ENCODE results near the gene CFDP1. TPM values are rescaled to one million over a fixed set of nuclear protein-coding genes. Genes with fewer than 3 reads are reported as not detected.

The CFDP1 gene
- total RNA-seq, 1 donor, result 41.3 TPM

DNA sequence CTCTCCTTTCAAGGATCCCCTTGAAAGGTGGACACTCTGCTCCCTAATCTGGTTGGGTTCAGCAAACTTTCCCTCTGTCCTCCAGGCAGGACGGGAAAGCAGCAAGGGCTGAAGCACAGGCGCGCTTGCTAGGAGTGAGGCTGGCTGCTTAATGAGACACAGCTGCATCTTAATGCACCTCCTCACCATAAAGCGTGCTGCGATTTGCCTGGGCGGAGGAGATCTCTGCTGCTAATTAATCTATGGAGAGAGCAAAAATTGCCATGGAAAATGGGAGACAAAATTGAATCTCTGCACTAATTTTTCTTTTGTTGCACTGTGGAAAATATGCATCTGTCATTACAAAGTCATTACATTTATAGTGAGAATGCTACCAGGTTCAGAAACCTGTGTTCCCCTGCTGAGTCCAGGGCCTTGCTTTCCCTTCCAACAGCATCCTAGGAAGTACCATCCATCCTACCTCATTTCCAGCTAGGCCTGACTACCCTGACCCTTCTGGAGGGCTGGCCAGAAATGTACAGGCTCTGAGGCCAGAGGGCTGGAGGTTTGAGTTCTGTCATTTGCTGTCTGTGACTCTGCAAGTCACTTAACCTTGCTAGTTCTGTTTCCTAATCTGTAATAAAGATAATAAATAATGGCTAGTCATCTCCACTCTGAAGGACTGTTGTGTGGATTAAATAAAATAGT is 138.4 kb downstream of the CFDP1 start:
- Histone ChIP-seq H3K4me1 (ENCODE audit: insufficient read depth, low read length) (no peaks in the 10 kb centered on the region), H3K27me3 (ENCODE audit: insufficient read depth, low read length) (no peaks in the 10 kb centered on the region), H3K27ac (ENCODE audit: low read depth, low read length) (no peak overlapping the region), H2AFZ (ENCODE audit: low read length) (no peak overlapping the region), H3K9me3 (ENCODE audit: low read depth, low read length) (no peaks in the 10 kb centered on the region), H3K4me3 (ENCODE audit: insufficient read depth, low read length) (no peak overlapping the region), H3K4me2 (ENCODE audit: insufficient read depth, low read length) (no peak overlapping the region), H4K20me1 (ENCODE audit: insufficient read depth, low read length) (no peaks in the 10 kb centered on the region), H3K36me3 (ENCODE audit: insufficient read depth, low read length) (peaks cover 28% of the 10 kb centered on the region), H3K79me2 (ENCODE audit: insufficient read depth, low read length) (no peaks in the 10 kb centered on the region)
- TF ChIP-seq, protein P1, sequence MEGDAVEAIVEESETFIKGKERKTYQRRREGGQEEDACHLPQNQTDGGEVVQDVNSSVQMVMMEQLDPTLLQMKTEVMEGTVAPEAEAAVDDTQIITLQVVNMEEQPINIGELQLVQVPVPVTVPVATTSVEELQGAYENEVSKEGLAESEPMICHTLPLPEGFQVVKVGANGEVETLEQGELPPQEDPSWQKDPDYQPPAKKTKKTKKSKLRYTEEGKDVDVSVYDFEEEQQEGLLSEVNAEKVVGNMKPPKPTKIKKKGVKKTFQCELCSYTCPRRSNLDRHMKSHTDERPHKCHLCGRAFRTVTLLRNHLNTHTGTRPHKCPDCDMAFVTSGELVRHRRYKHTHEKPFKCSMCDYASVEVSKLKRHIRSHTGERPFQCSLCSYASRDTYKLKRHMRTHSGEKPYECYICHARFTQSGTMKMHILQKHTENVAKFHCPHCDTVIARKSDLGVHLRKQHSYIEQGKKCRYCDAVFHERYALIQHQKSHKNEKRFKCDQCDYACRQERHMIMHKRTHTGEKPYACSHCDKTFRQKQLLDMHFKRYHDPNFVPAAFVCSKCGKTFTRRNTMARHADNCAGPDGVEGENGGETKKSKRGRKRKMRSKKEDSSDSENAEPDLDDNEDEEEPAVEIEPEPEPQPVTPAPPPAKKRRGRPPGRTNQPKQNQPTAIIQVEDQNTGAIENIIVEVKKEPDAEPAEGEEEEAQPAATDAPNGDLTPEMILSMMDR (IDR thresholded peaks at IDR 0.05; ENCODE audit: extremely low read depth, low read depth, low read length), result no peak
- DNase-seq (ENCODE audit: insufficient read length, low spot score, missing footprints), result no peak

DNA sequence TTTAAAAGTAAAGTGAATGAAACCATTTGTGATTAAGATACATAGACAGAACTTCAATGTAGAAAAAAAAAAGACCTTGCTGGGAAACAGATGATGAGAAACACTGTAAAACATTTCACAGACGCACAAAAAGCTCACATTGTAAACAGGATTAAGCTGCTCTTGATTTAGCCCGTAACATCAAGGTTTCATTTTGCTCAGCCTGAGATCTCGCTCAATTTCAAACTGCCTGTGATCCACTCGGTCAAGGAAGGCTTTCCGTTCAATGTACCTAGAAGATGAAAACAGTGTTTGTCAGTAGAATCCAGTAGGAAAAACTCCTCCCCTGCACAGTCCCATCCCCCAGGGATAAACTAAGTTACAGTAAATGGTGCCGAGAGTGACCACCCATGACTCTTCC is 139.5 kb downstream of the CFDP1 start:
- Histone ChIP-seq H3K4me1 (ENCODE audit: insufficient read depth, low read length) (no peaks in the 10 kb centered on the region), H3K4me2 (ENCODE audit: insufficient read depth, low read length) (no peak overlapping the region), H3K9me3 (ENCODE audit: low read depth, low read length) (no peaks in the 10 kb centered on the region), H2AFZ (ENCODE audit: low read length) (no peak overlapping the region), H3K27me3 (ENCODE audit: insufficient read depth, low read length) (no peaks in the 10 kb centered on the region), H3K27ac (ENCODE audit: low read depth, low read length) (no peak overlapping the region), H3K79me2 (ENCODE audit: insufficient read depth, low read length) (no peaks in the 10 kb centered on the region), H4K20me1 (ENCODE audit: insufficient read depth, low read length) (no peaks in the 10 kb centered on the region), H3K36me3 (ENCODE audit: insufficient read depth, low read length) (peaks cover 30% of the 10 kb centered on the region), H3K4me3 (ENCODE audit: insufficient read depth, low read length) (no peak overlapping the region)
- TF ChIP-seq, protein P1 (IDR thresholded peaks at IDR 0.05; ENCODE audit: extremely low read depth, low read depth, low read length), result no peak
- no peak for DNase-seq (ENCODE audit: insufficient read length, low spot score, missing footprints)

DNA sequence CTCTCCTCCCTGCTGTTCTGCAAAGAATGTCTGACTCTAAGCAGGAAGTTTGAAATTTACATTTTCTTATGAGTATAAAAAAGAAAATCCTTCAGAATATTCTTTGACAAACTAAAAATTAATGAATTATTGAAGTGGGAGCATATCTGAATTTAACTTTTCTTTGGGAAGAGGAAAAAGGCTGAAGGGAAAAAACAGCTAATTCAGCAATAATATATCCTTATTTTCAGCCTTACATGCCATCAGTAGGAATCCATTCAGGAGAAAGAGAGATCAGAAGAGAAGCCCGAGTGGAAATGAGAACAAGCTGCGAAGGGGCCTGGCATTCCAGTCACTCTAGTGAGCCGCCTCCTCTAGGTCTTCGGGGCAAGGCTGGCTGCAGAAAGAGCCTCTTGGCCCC is 140.1 kb downstream of the CFDP1 start:
- no peak for DNase-seq (ENCODE audit: insufficient read length, low spot score, missing footprints)
- peaks cover 30% of the 10 kb centered on the region for H3K36me3 ChIP-seq (ENCODE audit: insufficient read depth, low read length)
- H3K4me2 ChIP-seq (ENCODE audit: insufficient read depth, low read length), result no peak overlapping the region
- no peak overlapping the region for H3K4me3 ChIP-seq (ENCODE audit: insufficient read depth, low read length)
- no peak overlapping the region for H2AFZ ChIP-seq (ENCODE audit: low read length)
- H3K4me1 ChIP-seq (ENCODE audit: insufficient read depth, low read length), result no peaks in the 10 kb centered on the region
- H3K27ac ChIP-seq (ENCODE audit: low read depth, low read length), result no peak overlapping the region
- no peaks in the 10 kb centered on the region for H3K27me3 ChIP-seq (ENCODE audit: insufficient read depth, low read length)
- H3K9me3 ChIP-seq (ENCODE audit: low read depth, low read length), result no peaks in the 10 kb centered on the region
- no peaks in the 10 kb centered on the region for H3K79me2 ChIP-seq (ENCODE audit: insufficient read depth, low read length)
- H4K20me1 ChIP-seq (ENCODE audit: insufficient read depth, low read length), result no peaks in the 10 kb centered on the region
- TF ChIP-seq, protein P1 (IDR thresholded peaks at IDR 0.05; ENCODE audit: extremely low read depth, low read depth, low read length), result no peak

DNA sequence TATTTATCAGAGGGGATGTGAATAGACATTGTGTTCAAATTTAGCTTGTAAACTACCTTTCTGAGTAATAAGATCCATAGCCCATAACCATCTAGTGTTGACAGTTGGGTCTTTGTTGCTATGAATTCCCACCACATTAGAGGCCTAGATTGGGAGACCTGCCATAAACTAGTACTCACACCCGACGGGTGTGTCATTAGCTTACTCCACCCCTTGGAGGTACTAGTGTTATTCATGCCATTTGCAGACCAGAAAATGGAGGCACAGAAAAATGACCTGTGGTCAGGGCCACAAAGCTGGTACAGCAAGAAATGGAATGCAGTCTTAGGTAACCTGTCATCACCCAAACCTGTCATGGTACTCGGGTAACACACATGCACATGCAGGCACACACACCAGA is 140.6 kb downstream of the CFDP1 start:
- Histone ChIP-seq H3K27me3 (ENCODE audit: insufficient read depth, low read length) (no peaks in the 10 kb centered on the region), H3K9me3 (ENCODE audit: low read depth, low read length) (no peaks in the 10 kb centered on the region), H3K27ac (ENCODE audit: low read depth, low read length) (no peak overlapping the region), H3K4me1 (ENCODE audit: insufficient read depth, low read length) (no peaks in the 10 kb centered on the region), H2AFZ (ENCODE audit: low read length) (no peak overlapping the region), H4K20me1 (ENCODE audit: insufficient read depth, low read length) (no peaks in the 10 kb centered on the region), H3K4me3 (ENCODE audit: insufficient read depth, low read length) (no peak overlapping the region), H3K79me2 (ENCODE audit: insufficient read depth, low read length) (no peaks in the 10 kb centered on the region), H3K36me3 (ENCODE audit: insufficient read depth, low read length) (peaks cover 30% of the 10 kb centered on the region), H3K4me2 (ENCODE audit: insufficient read depth, low read length) (no peak overlapping the region)
- TF ChIP-seq, protein P1 (IDR thresholded peaks at IDR 0.05; ENCODE audit: extremely low read depth, low read depth, low read length), result no peak
- DNase-seq (ENCODE audit: insufficient read length, low spot score, missing footprints), result no peak

Data from osteoblast (primary cell).